A204.1 (cell line): ENCODE results near the gene KLHL3.
A peak's percentile ranks its signal among the peaks of the same experiment; 100 is the strongest.
"Not testable (repeated sequence)": the region's sequence is repeated elsewhere in the genome, so short reads cannot be mapped to it uniquely, and the experiment has no call there.

Experiments
- FAIRE-seq: peaks from 2 replicates; lab custom pipeline; 2012; peaks lifted over from hg19 to GRCh38; lab: Jason Lieb, UNC

KLHL3 gene

GRCh38 chr5:137735555-137736284 is at the start of gene KLHL3:
TSS of gene KLHL3 (minus strand) at chr5:137736089. CDS start at chr5:137735646, 443 bp downstream.
- FAIRE-seq: no peak

- no peak for FAIRE-seq
These were observed 47.2 kb upstream of the KLHL3 start for GRCh38 chr5:137782984-137783536.

- no peak for FAIRE-seq
These were observed 46.2 kb upstream of the KLHL3 start for GRCh38 chr5:137782055-137782454.

GRCh38 chr5:137778772-137779564 is 43.1 kb upstream of the KLHL3 start:
- peak; percentile 97 for FAIRE-seq

- FAIRE-seq: not testable (repeated sequence)
These were observed 32.0 kb upstream of the KLHL3 start for GRCh38 chr5:137767937-137768336.

GRCh38 chr5:137761566-137761965 is 25.7 kb upstream of the KLHL3 start:
- no peak for FAIRE-seq

- FAIRE-seq: no peak
These were observed 25.0 kb upstream of the KLHL3 start for GRCh38 chr5:137760719-137761516.

- FAIRE-seq: no peak
These were observed 24.4 kb upstream of the KLHL3 start for GRCh38 chr5:137760294-137760693.

GRCh38 chr5:137758715-137759306 is 22.9 kb upstream of the KLHL3 start:
- FAIRE-seq: no peak

GRCh38 chr5:137758121-137758520 is 22.2 kb upstream of the KLHL3 start:
- FAIRE-seq: no peak

GRCh38 chr5:137757634-137758033 is 21.7 kb upstream of the KLHL3 start:
- no peak for FAIRE-seq

GRCh38 chr5:137754961-137755762 is 19.3 kb upstream of the KLHL3 start:
- FAIRE-seq: no peak

- peak; percentile 66 for FAIRE-seq
These were observed 18.5 kb upstream of the KLHL3 start, which contains the start of gene HNRNPA0 for GRCh38 chr5:137754188-137754960. TSS of gene HNRNPA0 (minus strand) at chr5:137754363. CDS start at chr5:137754066, 297 bp downstream.

- FAIRE-seq: no peak
These were observed 17.9 kb upstream of the KLHL3 start for GRCh38 chr5:137753691-137754187.

- FAIRE-seq: no peak
These were observed 17.2 kb upstream of the KLHL3 start for GRCh38 chr5:137752905-137753690.

GRCh38 chr5:137751869-137752491 is 16.1 kb upstream of the KLHL3 start:
- FAIRE-seq: peak; percentile 91

- FAIRE-seq: no peak
These were observed 14.5 kb upstream of the KLHL3 start for GRCh38 chr5:137750436-137750835.

- FAIRE-seq: no peak
These were observed 12.0 kb upstream of the KLHL3 start for GRCh38 chr5:137747848-137748247.
